Osteoblast (primary cell): Measurements from ENCODE around the gene ALG5. TPM values are rescaled to one million over a fixed set of nuclear protein-coding genes. Genes with fewer than 3 reads are reported as not detected.

Source experiments
- DNase-seq: peaks from one replicate; pipeline ENCODE4 v3.0.0; 2011; ENCODE audit warnings: low spot score, mixed read lengths; ENCODE audit not compliant: insufficient read length; ENCODE audit errors: missing footprints
- H2AFZ ChIP-seq: 2 replicates; pipeline ENCODE4 v1.6.0; 2011; ENCODE audit warnings: mild to moderate bottlenecking, low read length
- H3K27ac ChIP-seq: 2 replicates; pipeline ENCODE4 v1.5.1; 2011; ENCODE audit warnings: mild to moderate bottlenecking, low read depth, low read length, moderate library complexity
- H3K27me3 ChIP-seq: 2 replicates; pipeline ENCODE4 v1.6.0; 2012; ENCODE audit warnings: mild to moderate bottlenecking, control low read depth, inconsistent platforms, low read length, moderate library complexity; ENCODE audit not compliant: insufficient read depth
- H3K36me3 ChIP-seq: 2 replicates; pipeline ENCODE4 v1.5.1; 2011; ENCODE audit warnings: mild to moderate bottlenecking, low read length, control low read depth, moderate library complexity; ENCODE audit not compliant: insufficient read depth
- H3K4me1 ChIP-seq: 2 replicates; pipeline ENCODE4 v1.5.1; 2011; ENCODE audit warnings: mild to moderate bottlenecking, low read length, control low read depth, moderate library complexity; ENCODE audit not compliant: insufficient read depth
- H3K4me2 ChIP-seq: 2 replicates; pipeline ENCODE4 v1.6.0; 2011; ENCODE audit warnings: mild to moderate bottlenecking, low read length; ENCODE audit not compliant: insufficient read depth
- H3K4me3 ChIP-seq: fragments of 200-600 bp; sonication (generic); 3 replicates; pipeline ENCODE4 v1.5.1; 2012; ENCODE audit warnings: mild to moderate bottlenecking, low read length, inconsistent platforms; ENCODE audit not compliant: insufficient read depth
- H3K79me2 ChIP-seq: 2 replicates; pipeline ENCODE4 v1.6.0; 2012; ENCODE audit warnings: mild to moderate bottlenecking, low read length, control low read depth, inconsistent platforms; ENCODE audit not compliant: insufficient read depth
- H3K9me3 ChIP-seq: 2 replicates; pipeline ENCODE4 v1.5.1; 2011; ENCODE audit warnings: low read depth, low read length, control low read depth
- H4K20me1 ChIP-seq: 2 replicates; pipeline ENCODE4 v1.6.0; 2012; ENCODE audit warnings: mild to moderate bottlenecking, low read length, control low read depth; ENCODE audit not compliant: insufficient read depth
- total RNA-seq: library from RNA; depleted of rRNA; stranded (reverse); fragments of >200 nt; gene quantifications from 2 replicates; pipeline ENCODE4 v1.2.3, GENCODE V29; 2012
- TF ChIP-seq, protein P1 (sequence below): IDR thresholded peaks from 2 replicates; pipeline ENCODE4 v1.5.1; 2011; ENCODE audit warnings: mild to moderate bottlenecking, low read depth, low read length, moderate library complexity; ENCODE audit errors: extremely low read depth

ALG5 gene
- total RNA-seq, 1 donor, result 39.4 TPM

DNA sequence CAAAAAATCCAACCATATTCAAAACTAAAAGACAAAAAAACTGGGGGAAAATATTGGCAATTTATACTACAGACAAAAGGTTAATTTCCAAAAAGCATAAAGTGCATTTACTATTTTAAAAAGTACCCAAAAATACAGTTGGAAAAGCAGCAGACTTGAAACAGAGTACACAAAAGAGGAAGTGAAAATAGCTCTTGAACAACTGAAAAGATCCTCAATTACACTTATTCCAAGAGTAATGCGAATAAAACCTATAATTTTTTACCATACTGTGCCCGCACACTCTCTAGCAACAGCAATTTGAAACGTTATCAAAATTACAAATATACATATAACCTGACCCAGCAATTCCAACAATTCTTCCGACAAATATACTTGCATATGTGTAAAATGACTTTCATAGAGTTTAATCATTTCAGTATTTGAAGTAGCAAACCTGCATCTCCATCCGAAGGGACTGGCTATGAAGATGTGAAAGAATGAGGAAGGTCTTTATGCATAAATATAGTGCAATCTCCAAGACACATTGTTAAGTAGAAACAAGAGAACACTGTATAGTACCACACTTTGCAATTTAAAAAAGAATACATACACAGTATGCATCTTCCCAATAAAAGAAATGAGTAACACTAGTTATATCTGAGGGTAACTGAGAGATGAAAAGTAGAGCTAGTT lies 25.4 kb downstream of the ALG5 start:
- H3K36me3 ChIP-seq, result peaks cover 53% of the 10 kb centered on the region
- H3K27me3 ChIP-seq, result no peaks in the 10 kb centered on the region
- no peak overlapping the region for H2AFZ ChIP-seq
- no peak for DNase-seq
- no peaks in the 10 kb centered on the region for H3K4me1 ChIP-seq
- H3K79me2 ChIP-seq, result no peaks in the 10 kb centered on the region
- TF ChIP-seq, protein P1, sequence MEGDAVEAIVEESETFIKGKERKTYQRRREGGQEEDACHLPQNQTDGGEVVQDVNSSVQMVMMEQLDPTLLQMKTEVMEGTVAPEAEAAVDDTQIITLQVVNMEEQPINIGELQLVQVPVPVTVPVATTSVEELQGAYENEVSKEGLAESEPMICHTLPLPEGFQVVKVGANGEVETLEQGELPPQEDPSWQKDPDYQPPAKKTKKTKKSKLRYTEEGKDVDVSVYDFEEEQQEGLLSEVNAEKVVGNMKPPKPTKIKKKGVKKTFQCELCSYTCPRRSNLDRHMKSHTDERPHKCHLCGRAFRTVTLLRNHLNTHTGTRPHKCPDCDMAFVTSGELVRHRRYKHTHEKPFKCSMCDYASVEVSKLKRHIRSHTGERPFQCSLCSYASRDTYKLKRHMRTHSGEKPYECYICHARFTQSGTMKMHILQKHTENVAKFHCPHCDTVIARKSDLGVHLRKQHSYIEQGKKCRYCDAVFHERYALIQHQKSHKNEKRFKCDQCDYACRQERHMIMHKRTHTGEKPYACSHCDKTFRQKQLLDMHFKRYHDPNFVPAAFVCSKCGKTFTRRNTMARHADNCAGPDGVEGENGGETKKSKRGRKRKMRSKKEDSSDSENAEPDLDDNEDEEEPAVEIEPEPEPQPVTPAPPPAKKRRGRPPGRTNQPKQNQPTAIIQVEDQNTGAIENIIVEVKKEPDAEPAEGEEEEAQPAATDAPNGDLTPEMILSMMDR, result no peak
- H3K27ac ChIP-seq, result no peak overlapping the region
- H3K4me3 ChIP-seq, result no peak overlapping the region
- H3K9me3 ChIP-seq, result no peaks in the 10 kb centered on the region
- H4K20me1 ChIP-seq, result no peaks in the 10 kb centered on the region
- H3K4me2 ChIP-seq, result no peak overlapping the region

- Histone ChIP-seq H3K4me1 (no peaks in the 10 kb centered on the region), H3K4me3 (no peak overlapping the region), H3K27me3 (no peaks in the 10 kb centered on the region), H2AFZ (no peak overlapping the region), H3K79me2 (no peaks in the 10 kb centered on the region), H3K4me2 (no peak overlapping the region), H3K9me3 (no peaks in the 10 kb centered on the region), H3K36me3 (peaks cover 55% of the 10 kb centered on the region), H4K20me1 (no peaks in the 10 kb centered on the region), H3K27ac (no peak overlapping the region)
- DNase-seq, result no peak
- TF ChIP-seq, protein P1, result no peak
Measured at GRCh38 chr13:36973009-36973408, 26.1 kb downstream of the ALG5 start.

DNA sequence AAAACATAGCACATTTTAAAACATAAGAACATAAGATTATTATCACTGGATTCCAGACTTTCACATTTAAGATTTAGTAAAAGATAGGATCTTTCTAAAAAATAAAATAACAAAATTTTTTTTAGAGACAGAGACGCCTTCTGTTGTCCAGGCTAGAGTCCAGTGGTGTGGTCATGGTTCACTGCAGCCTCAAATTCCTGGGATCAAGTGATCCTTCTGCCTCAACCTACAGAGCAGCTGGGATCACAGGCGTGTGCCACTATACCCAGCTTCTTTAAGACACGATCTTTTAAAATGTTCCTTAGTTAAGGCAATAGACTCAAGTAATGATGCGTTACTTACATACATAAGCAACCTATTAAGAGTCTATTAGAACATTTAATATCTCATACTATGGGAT lies 32.7 kb downstream of the ALG5 start:
- Histone ChIP-seq H3K36me3 (peaks cover 45% of the 10 kb centered on the region), H3K27me3 (no peaks in the 10 kb centered on the region), H3K4me3 (no peak overlapping the region), H3K4me2 (peak overlapping the region; percentile 42), H3K9me3 (no peaks in the 10 kb centered on the region), H4K20me1 (no peaks in the 10 kb centered on the region), H3K79me2 (no peaks in the 10 kb centered on the region), H2AFZ (no peak overlapping the region), H3K4me1 (peaks cover 12% of the 10 kb centered on the region), H3K27ac (peak overlapping the region; percentile 76)
- DNase-seq, result no peak
- TF ChIP-seq, protein P1, result no peak

DNA sequence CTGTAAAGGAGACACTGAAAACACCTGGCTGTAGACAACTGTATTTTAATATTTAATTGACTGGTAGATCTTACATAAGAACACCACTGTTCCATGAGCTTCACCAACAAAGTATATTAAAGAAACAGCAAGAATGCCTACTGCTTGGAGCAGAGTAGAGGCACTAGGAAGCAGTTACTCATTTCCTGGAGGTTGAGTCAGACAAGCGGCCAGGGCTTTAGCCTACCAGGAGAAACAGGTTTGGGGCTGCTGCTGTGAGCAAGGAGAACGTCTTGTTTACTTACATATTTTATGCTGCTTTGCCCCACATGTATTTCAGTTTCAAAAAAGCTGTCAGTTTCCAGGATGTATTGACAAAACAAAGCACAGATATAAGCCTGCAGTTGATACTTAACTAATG lies 33.4 kb downstream of the ALG5 start:
- Histone ChIP-seq H3K27ac (peak overlapping the region; percentile 76), H2AFZ (no peak overlapping the region), H3K4me2 (peak overlapping the region; percentile 42), H3K4me1 (peaks cover 12% of the 10 kb centered on the region), H3K36me3 (peaks cover 43% of the 10 kb centered on the region), H3K79me2 (no peaks in the 10 kb centered on the region), H4K20me1 (no peaks in the 10 kb centered on the region), H3K4me3 (no peak overlapping the region), H3K27me3 (no peaks in the 10 kb centered on the region), H3K9me3 (no peaks in the 10 kb centered on the region)
- peak; percentile 71 for DNase-seq
- TF ChIP-seq, protein P1, result no peak
